Stimulated activated memory B cell treated with anti-CD40 and anti-IgM and Interleukin-4, amounts not matched to agents 10 μg/mL and 1 μg/mL and 100 μg/mL, for 72 hours (primary cell): Measurements from ENCODE around the gene MERTK.
A peak's percentile ranks its signal among the peaks of the same experiment; 100 is the strongest.
"Not testable (repeated sequence)": the region's sequence is repeated elsewhere in the genome, so short reads cannot be mapped to it uniquely, and the experiment has no call there.

Experiments used
- ATAC-seq: fragments of 150-1000 bp; cut with Tn5 transposase; 2 replicates; pipeline ENCODE4 v1.10.0; 2021
- H3K27ac Mint-ChIP-seq: one replicate; pipeline ENCODE4 v1.8.0; 2022; ENCODE audit warnings: mild to moderate bottlenecking, mixed read lengths
- H3K27me3 Mint-ChIP-seq: one replicate; pipeline ENCODE4 v1.8.0; 2022; ENCODE audit warnings: mixed read lengths
- H3K36me3 Mint-ChIP-seq: one replicate; pipeline ENCODE4 v1.8.0; 2022; ENCODE audit warnings: mixed read lengths
- H3K4me1 Mint-ChIP-seq: one replicate; pipeline ENCODE4 v1.8.0; 2022; ENCODE audit warnings: mixed read lengths
- H3K4me3 Mint-ChIP-seq: one replicate; pipeline ENCODE4 v1.8.0; 2022; ENCODE audit warnings: mild to moderate bottlenecking, moderate library complexity, mixed read lengths
- H3K9me3 Mint-ChIP-seq: one replicate; pipeline ENCODE4 v1.8.0; 2022; ENCODE audit warnings: mixed read lengths

The MERTK gene

DNA sequence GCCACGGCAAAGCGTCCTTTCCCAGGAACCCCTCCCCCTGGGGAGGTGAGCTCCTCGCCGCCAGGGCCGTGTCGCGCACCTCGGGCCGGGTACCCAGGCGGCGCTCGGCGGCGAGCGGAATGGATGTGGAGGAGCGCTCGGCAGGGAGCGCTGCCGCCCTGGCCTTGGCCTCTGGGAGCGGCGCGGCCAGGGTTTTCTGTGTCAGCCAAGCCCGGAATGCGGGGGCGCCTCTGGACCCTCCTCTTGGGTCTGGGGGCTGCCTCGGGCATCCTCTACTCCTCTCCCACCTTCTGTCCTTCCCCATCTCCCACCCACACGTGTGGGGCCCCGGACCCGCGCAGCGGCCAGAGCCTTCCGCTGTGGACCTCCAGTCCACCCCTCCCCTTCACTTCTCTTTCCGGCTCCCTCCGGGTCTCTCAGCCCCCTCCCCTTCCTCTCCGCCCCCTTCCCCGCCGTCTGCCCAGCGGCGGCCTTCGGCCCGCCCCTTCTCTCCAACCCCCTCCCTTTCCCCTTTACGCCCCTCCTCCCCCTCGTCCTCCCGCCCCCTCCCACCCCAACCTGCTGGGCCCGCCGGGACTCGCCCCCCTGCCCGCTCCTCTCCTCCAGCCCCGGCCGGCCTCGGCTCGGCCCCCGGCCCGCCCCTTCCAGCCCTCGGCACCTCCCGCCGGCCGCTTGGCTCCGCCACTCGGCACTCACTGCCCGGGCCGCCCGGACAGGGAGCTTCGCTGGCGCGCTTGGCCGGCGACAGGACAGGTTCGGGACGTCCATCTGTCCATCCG lies at the start of gene MERTK:
Gene MERTK (plus strand): TSS at position 684 of the 779 bp plus-strand sequence. CDS start 129 bp downstream, outside the sequence.
- ATAC-seq = peak; percentile 85
- H3K27ac Mint-ChIP-seq = no peak within 1 kb of the TSS
- no peaks in the 10 kb centered on the region for H3K36me3 Mint-ChIP-seq
- H3K4me3 Mint-ChIP-seq = peak within 1 kb of the TSS; percentile 73
- H3K9me3 Mint-ChIP-seq = no peaks in the 10 kb centered on the region
- peaks cover 26% of the 10 kb centered on the region for H3K4me1 Mint-ChIP-seq
- peaks cover 51% of the 10 kb centered on the region for H3K27me3 Mint-ChIP-seq

DNA sequence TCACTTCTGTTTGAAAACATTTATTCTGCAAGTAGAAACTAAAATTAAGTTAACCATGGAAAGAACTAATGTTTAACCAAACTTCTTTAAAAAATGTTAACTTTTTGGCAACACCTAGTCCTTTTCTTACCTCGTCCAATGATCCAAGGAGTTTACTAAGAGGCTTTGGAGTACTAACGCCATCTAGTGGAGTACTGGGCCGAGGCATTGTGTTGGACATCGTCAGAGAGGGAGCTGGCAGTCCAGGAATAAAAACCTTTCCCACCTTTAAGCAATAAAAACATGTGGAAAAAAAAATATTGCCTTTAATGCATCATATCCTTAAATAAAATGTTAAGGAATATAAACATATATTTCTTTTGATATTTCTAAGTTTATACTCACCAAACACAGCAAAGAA lies 47.8 kb upstream of the MERTK start:
- H3K27me3 Mint-ChIP-seq, H3K4me3 Mint-ChIP-seq, H3K4me1 Mint-ChIP-seq, ATAC-seq, H3K27ac Mint-ChIP-seq, H3K9me3 Mint-ChIP-seq: not testable (repeated sequence)
- H3K36me3 Mint-ChIP-seq = peaks cover 45% of the 10 kb centered on the region

DNA sequence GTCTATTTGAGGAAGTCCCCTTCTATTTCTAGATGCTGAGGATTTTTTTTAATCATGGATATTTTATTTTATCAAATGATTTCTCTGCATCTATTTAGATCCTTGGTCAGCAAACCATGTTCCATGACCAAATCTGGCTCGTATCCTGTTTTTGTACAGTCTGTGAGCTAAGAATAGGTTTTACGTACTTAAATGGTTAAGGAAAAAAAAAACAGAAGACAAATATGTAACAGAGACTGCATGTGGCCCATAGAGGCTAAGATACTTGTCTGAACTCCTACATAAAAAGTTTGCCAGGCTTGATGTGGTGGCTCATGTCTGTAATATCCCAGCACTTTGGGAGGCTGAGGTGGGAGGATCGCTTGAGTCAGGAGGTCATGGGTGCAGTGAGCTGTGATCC lies 45.9 kb upstream of the MERTK start:
- not testable (repeated sequence) for H3K27me3 Mint-ChIP-seq, ATAC-seq, H3K9me3 Mint-ChIP-seq, H3K4me1 Mint-ChIP-seq, H3K27ac Mint-ChIP-seq, H3K4me3 Mint-ChIP-seq
- H3K36me3 Mint-ChIP-seq = peaks cover 45% of the 10 kb centered on the region

DNA sequence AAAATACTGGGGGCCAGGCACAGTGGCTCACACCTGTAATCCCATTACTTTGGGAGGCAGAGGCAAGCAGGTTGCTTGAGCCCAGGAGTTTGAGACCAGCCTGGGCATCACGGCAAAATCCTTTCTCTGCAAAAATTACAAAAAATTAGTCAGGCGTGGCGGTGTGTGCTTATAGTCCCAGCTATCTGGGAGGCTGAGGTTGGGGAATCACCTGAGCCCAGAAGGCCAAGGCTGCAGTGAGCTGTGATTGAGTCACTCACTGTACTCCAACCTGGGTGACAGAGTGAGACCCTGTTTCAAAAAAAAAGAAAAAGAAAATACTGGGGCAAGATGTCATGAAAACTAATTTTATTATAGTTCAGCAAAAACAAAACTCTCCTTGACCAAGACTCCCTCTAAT lies 38.4 kb upstream of the MERTK start:
- H3K4me1 Mint-ChIP-seq, H3K9me3 Mint-ChIP-seq, H3K27me3 Mint-ChIP-seq, ATAC-seq, H3K4me3 Mint-ChIP-seq, H3K27ac Mint-ChIP-seq: not testable (repeated sequence)
- H3K36me3 Mint-ChIP-seq = peaks cover 39% of the 10 kb centered on the region

DNA sequence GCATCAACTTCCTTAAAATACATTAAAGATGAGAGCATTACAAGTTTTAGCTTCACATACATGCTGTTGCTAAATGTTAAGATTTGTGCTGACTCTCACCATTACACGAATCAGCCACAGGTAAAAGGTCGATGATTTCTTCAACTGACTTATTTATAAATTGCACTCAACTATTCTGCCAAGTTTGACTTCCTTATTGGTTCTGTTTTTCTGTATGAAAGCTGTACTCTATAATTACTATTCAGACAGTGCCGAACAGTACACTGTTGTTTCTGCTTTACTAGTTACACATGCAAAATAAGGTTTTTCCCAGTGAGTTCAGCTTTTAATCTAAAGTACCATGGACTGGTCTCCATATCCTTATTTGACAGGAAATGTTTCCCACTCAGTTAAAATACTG lies 33.3 kb upstream of the MERTK start:
- not testable (repeated sequence) for H3K4me3 Mint-ChIP-seq, H3K4me1 Mint-ChIP-seq, ATAC-seq, H3K27me3 Mint-ChIP-seq, H3K27ac Mint-ChIP-seq, H3K9me3 Mint-ChIP-seq
- peaks cover 39% of the 10 kb centered on the region for H3K36me3 Mint-ChIP-seq

DNA sequence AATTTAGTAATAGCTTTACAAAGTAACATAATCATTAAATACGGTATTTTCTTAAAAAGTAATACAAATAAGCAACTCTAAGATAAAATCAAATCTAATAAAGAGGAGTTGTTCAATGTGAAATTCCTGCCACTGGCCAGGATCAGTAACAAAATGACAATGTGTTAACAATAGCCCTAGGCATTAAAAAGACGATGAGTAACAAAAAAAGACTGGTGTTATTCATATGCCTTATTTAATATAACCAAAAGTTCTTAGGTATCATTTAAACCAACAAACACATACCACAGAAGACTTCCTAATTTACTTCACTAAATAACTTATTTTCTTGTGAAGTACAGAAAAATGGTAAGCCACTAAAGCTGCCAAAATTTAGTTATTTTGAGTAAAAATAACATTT lies 25.6 kb upstream of the MERTK start:
- not testable (repeated sequence) for H3K4me3 Mint-ChIP-seq, H3K4me1 Mint-ChIP-seq, ATAC-seq, H3K27me3 Mint-ChIP-seq, H3K9me3 Mint-ChIP-seq, H3K27ac Mint-ChIP-seq
- H3K36me3 Mint-ChIP-seq = peaks cover 37% of the 10 kb centered on the region

DNA sequence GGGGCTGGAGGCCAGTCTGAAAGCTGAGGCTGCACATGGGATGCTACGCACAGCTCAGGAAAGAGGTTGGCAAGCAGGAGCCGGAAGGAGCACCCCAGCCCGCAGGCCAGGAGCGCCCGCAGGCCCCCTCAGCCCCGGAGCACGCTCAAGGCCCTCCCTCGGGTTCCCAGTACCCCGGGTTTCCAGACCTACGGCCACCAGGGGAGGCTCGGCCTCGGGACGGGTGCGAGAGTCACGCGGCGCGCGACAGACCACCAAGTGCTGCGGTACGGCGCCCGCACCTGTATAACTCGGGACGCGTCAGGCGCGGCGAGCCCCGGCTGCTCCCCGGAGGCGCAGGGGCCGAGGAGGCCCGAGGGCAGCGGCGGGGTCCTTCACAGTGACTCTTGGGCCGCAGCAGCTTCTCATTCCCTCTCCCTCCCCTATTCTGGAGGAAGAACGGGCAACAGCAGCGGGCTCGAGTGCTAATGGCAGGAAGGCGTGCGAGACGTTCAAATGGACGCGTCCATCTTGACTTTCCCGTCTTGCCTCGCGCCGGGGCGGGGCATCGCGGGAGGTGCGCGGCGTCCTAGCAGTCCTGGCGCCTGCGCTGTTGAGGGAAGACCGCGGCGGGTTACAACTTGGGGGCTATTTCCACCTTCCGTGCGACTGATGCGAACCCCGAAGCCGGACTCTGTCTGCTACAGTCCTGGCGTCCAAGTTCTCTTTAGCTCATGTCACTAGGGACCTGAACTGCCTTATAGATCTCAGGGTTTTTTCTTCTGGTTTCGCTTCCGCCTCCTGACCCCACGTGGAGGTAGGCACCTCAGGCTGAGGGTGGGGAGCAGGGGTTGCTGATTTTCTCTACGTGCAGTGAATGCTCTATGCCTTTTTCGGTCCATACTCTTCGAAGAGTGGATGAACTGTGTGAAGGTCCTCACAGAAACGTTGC lies 14.5 kb upstream of the MERTK start, which contains the start of gene ANAPC1:
Gene ANAPC1 (minus strand): TSS at position 533 of the 931 bp plus-strand sequence. CDS start 3,368 bp downstream, outside the sequence.
- ATAC-seq = peak; percentile 97
- Mint-ChIP-seq H3K9me3 (no peaks in the 10 kb centered on the region), H3K36me3 (peaks cover 2% of the 10 kb centered on the region), H3K27ac (peak within 1 kb of the TSS; percentile 99), H3K27me3 (no peaks in the 10 kb centered on the region), H3K4me3 (peak within 1 kb of the TSS; percentile 99), H3K4me1 (peaks cover 9% of the 10 kb centered on the region)

DNA sequence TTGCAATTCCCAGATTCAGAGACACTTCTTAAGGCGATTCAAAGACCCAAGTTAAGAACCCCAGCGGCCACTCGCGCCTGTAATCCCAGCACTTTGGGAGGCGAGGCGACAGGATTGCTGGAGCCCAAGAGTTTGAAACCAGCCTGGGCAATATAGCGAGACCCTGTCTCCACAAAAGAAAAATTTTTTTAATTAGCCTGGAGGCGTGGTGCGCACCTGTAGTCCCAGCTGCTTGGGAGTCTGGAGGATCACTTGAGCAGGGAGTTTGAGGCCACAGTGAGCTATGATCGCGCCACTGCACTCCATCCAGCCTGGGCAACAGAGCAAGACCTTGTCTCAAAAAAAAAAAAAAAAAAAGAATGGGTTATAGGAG lies 13.8 kb upstream of the MERTK start:
- Mint-ChIP-seq H3K4me1 (peaks cover 9% of the 10 kb centered on the region), H3K27ac (peak overlapping the region; percentile 99), H3K27me3 (no peaks in the 10 kb centered on the region), H3K9me3 (no peaks in the 10 kb centered on the region), H3K36me3 (no peaks in the 10 kb centered on the region), H3K4me3 (peak overlapping the region; percentile 99)
- peak; percentile 4 for ATAC-seq

DNA sequence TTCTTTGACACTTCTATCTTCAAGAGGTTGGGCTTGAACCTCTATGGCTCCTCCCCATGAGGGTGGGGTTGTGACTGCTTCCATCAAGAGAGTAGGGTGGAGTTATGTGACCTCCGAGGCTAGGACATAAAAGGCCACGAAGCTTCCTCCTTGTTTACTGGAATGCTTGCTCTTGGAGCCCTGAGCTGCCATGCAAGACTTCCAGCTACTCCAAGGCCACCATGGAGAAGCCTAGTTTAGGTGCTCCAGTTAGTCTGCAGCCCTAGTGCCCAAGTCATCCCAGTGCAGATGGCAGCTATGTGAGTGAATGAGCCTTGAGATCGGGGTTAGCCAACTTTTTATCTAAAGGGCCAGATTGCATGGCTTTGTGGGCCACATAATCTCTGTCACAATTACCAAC lies 2.4 kb upstream of the MERTK start:
- Mint-ChIP-seq H3K27ac (no peak overlapping the region), H3K9me3 (no peaks in the 10 kb centered on the region), H3K27me3 (peaks cover 36% of the 10 kb centered on the region), H3K4me3 (no peak overlapping the region), H3K36me3 (no peaks in the 10 kb centered on the region), H3K4me1 (peaks cover 26% of the 10 kb centered on the region)
- no peak for ATAC-seq

DNA sequence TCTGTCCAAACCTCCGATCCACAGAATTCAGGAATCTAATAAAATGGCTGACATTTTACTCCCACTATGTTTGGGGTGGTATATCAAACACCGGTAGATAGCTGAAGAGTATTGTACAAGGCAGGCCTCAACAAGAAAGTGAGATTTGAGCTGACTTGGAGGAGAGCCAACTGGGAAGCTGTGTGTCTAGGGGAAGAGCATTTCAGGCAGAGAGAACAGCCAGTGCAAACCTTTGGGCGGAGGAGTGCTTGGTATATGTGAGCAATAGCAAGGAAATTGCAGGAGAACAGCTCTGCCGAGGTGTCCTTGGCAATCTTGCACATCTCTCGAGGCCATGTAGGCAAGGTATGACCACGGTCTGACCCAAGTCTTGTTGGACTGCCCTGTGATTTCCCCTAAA lies 1.8 kb upstream of the MERTK start:
- Mint-ChIP-seq H3K4me1 (peaks cover 26% of the 10 kb centered on the region), H3K9me3 (no peaks in the 10 kb centered on the region), H3K27me3 (peaks cover 40% of the 10 kb centered on the region), H3K27ac (no peak overlapping the region), H3K4me3 (no peak overlapping the region), H3K36me3 (no peaks in the 10 kb centered on the region)
- no peak for ATAC-seq

DNA sequence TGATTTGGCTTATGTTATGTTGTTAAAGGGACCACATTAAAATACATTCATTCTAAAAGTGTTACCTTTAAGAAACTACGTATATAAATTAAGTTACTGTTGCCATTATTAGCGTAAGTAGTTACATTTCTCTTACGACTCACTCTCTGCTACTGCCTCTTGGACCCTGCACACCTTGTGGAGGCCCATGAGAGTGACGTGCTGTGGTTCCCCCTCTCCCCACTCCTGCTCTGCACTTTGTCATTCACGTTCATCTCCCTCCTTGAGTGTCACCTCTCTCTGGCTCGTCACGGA lies 830 bp upstream of the MERTK start:
- H3K36me3 Mint-ChIP-seq = no peaks in the 10 kb centered on the region
- no peak overlapping the region for H3K27ac Mint-ChIP-seq
- H3K9me3 Mint-ChIP-seq = no peaks in the 10 kb centered on the region
- peaks cover 26% of the 10 kb centered on the region for H3K4me1 Mint-ChIP-seq
- no peak for ATAC-seq
- peaks cover 46% of the 10 kb centered on the region for H3K27me3 Mint-ChIP-seq
- peak overlapping the region; percentile 66 for H3K4me3 Mint-ChIP-seq

DNA sequence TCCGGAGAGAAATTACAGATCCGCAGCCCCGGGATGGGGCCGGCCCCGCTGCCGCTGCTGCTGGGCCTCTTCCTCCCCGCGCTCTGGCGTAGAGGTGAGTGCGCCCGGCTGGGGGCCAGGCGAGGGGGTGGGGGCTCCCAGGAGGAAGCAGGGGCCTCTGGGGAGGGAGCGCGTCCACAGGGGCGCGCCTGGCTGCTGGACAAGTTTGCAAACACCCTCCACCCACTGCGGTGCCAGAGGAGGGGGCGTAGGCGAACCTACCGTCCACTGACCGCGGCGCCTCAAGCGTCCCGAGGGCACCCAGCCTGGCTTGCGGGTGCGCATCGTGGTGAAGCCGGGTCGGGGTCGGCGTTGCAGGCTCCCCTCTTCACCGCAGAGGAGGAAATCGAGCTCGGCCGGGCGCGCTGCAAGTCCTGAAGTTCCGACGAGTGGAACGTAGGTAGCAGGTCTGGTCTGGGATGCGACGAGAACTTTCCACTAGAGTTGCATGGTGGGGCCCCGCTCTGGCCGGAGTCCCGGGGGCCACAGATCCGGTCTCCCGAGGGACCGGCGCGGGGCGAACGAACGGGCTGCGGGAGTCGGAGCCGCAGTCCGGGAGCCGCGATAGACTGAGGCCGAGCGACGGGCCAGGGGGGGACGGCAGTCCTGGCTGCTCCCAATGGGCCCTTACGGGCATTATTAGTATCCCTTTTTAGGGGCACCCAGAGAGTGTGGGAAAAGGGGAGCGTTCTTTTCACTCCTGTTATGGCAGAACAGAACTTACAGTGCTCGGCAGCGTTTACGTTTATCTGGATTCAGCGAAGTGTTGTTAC lies 502 bp downstream of the MERTK start:
- ATAC-seq = peak; percentile 21

DNA sequence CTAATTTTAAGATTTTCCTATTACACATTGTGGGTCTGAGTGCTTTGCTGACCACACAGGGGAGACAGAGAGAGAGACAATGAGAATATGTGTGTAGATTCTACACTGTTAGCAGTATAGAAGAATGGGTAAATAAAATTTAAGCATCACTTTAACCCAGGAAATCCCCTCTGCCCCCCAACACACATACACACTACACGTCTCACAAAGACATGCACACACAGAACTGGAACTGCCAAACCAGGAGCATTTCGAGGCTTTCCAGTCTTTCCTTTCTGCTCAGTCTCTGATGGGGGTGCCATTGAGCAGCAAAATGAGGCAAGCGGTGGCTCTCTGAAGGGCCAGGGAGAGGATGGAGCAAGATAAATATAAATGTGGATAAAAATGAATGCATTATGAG lies 2.5 kb downstream of the MERTK start:
- Mint-ChIP-seq H3K36me3 (no peaks in the 10 kb centered on the region), H3K27ac (no peak overlapping the region), H3K9me3 (no peaks in the 10 kb centered on the region), H3K4me1 (peaks cover 30% of the 10 kb centered on the region), H3K4me3 (no peak overlapping the region), H3K27me3 (peaks cover 51% of the 10 kb centered on the region)
- ATAC-seq = no peak

More for the DNA sequence above, 502 bp downstream of the MERTK start:
- Mint-ChIP-seq H3K27me3 (peaks cover 54% of the 10 kb centered on the region), H3K27ac (no peak overlapping the region), H3K9me3 (no peaks in the 10 kb centered on the region), H3K36me3 (no peaks in the 10 kb centered on the region), H3K4me1 (peaks cover 26% of the 10 kb centered on the region), H3K4me3 (peak overlapping the region; percentile 73)

DNA sequence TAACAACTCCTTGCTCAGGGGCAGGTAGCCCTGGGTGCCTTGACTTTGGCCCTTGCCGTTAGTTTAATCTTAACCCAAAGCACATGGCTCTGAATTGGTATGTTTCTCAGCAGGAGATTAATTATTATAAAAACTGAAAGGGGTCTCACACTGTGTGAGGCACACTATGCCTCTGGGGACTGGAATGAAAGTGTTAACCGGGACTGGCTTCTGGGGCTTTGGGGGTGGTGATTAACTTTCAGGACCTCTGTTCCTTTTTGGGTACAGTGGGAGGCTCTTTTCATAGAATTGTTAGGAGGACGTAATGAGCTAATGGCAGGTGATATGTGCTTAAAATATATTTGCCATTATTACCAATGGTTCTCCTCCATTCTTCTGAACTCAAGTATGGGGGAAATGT lies 5.1 kb downstream of the MERTK start:
- no peak for ATAC-seq
- Mint-ChIP-seq H3K4me1 (peaks cover 30% of the 10 kb centered on the region), H3K36me3 (no peaks in the 10 kb centered on the region), H3K9me3 (no peaks in the 10 kb centered on the region), H3K27me3 (peaks cover 24% of the 10 kb centered on the region), H3K4me3 (no peak overlapping the region), H3K27ac (no peak overlapping the region)

DNA sequence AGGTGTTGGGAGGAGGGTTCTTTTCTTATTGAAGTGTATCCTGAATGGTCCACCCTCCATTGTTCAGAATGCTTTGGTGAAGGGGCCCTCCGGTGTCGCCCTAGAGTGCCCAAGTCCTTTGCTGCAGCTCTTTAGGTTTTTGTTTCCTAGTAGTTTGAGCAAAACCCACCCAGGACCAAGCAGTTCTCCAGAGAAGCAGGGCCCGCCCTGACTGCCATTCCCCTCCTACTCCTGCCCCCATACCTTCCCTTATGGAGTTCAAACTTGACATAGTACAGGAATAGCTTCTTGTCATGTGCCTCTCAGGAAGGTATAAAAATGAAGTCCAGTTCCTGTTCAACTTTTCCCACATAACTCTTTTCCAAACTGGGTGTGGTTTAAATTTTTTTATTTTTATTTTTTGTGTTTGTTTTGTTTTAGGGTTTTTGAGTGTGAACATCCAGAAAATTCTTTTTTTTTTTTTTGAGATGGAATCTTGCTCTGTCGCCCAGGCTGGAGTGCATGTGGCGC lies 5.6 kb downstream of the MERTK start:
- Mint-ChIP-seq H3K4me3 (no peak overlapping the region), H3K36me3 (no peaks in the 10 kb centered on the region), H3K9me3 (no peaks in the 10 kb centered on the region), H3K27ac (no peak overlapping the region), H3K27me3 (peaks cover 24% of the 10 kb centered on the region), H3K4me1 (peaks cover 27% of the 10 kb centered on the region)
- no peak for ATAC-seq
